MG63 (cell line): ENCODE data around the gene SETD6. TPM values are rescaled to one million over a fixed set of nuclear protein-coding genes. Genes with fewer than 3 reads are reported as not detected.
A peak's percentile ranks its signal among the peaks of the same experiment; 100 is the strongest.

Experiments
- DNase-seq: peaks from one replicate; pipeline ENCODE4 v3.0.0-alpha.2; 2020
- H3K27me3 ChIP-seq: fragments of 250-450 bp; sonication (Bioruptor Pico); 2 replicates; pipeline ENCODE4 v1.5.1; 2020; ENCODE audit warnings: mild to moderate bottlenecking, moderate library complexity
- H3K36me3 ChIP-seq: fragments of 250-450 bp; sonication (Bioruptor Pico); 2 replicates; pipeline ENCODE4 v1.5.1; 2020; ENCODE audit warnings: mild to moderate bottlenecking, moderate library complexity
- H3K4me3 ChIP-seq: fragments of 250-450 bp; sonication (Bioruptor Pico); 2 replicates; pipeline ENCODE4 v1.5.1; 2020; ENCODE audit warnings: mild to moderate bottlenecking, moderate library complexity
- H3K9me3 ChIP-seq: fragments of 250-450 bp; sonication (Bioruptor Pico); 2 replicates; pipeline ENCODE4 v1.5.1; 2020; ENCODE audit warnings: mild to moderate bottlenecking, moderate library complexity
- total RNA-seq: library from RNA; depleted of rRNA; stranded (reverse); fragments of >200 nt; shearing (Covaris generic); gene quantifications from 2 replicates; pipeline ENCODE4 v1.2.3, GENCODE V29; 2014; ENCODE audit warnings: low replicate concordance; rRNA removed

The SETD6 gene, protein sequence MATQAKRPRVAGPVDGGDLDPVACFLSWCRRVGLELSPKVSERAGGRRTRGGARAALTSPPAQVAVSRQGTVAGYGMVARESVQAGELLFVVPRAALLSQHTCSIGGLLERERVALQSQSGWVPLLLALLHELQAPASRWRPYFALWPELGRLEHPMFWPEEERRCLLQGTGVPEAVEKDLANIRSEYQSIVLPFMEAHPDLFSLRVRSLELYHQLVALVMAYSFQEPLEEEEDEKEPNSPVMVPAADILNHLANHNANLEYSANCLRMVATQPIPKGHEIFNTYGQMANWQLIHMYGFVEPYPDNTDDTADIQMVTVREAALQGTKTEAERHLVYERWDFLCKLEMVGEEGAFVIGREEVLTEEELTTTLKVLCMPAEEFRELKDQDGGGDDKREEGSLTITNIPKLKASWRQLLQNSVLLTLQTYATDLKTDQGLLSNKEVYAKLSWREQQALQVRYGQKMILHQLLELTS
- 28.3 and 37.2 TPM in 2 replicates for total RNA-seq

DNA sequence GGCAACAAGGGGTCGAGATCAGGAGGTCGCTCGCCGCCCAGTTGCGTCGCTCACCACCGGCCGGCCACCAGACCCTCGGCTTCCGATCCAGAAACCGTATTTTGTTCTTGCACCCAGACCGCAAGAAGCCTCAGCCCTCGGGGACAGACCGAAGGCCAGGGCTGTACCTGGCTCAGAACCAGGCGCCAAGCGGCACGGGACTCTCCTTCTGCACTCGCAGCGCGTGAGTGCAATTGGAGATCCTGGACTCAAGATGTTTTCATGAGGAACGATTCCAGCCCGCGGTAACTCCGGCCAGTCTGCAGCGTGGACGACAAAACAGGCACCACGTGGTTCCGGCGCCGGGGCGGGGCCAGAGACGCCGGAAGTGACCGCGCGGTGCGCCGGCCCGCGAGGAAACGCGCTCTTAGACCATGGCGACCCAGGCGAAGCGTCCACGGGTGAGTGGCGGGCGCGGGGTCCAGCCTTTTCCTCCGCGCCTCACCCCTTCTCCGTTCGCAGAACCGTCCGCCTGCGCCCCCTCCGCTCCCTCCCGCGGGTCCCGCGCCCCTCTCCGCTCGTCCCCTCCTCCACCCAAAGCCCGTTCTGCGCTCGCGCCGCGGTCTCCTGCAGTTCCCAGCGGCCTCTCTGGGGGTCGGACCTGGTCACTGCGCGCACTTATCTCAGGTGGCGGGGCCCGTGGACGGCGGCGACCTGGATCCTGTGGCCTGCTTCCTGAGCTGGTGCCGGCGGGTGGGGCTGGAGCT, at the start of gene SETD6:
Gene SETD6 (plus strand): TSS at position 393 of the 746 bp plus-strand sequence. CDS start 21 bp downstream, at position 414.
- H3K4me3 ChIP-seq = peak within 1 kb of the TSS; percentile 96
- peak; percentile 97 for DNase-seq
- H3K27me3 ChIP-seq = no peaks in the 10 kb centered on the region
- H3K9me3 ChIP-seq = no peaks in the 10 kb centered on the region
- H3K36me3 ChIP-seq = peaks cover 55% of the 10 kb centered on the region

DNA sequence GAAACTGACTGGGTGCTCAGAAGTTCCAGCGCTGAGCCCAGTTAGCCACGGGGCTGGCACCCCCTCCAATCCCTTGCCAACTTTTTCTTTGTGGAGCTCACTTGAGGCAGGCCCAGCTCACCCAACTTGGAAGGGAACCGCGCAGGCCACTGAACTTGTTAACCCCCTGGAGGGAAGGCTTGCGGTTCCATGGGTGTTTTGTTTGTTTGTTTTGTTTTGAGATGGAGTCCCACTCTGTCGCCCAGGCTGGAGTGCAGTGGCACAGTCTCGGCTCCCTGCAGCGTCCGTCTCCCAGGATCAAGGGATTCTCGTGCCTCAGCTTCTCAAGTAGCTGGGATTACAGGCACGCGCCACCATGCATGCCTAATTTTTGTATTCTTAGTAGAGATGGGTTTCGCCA, 49.5 kb upstream of the SETD6 start:
- DNase-seq = no peak
- Histone ChIP-seq H3K4me3 (no peak overlapping the region), H3K36me3 (no peaks in the 10 kb centered on the region), H3K9me3 (0 out of 2 replicates have a peak, but pooled peaks cover 2% of the 10 kb centered on the region), H3K27me3 (peaks cover 45% of the 10 kb centered on the region)

DNA sequence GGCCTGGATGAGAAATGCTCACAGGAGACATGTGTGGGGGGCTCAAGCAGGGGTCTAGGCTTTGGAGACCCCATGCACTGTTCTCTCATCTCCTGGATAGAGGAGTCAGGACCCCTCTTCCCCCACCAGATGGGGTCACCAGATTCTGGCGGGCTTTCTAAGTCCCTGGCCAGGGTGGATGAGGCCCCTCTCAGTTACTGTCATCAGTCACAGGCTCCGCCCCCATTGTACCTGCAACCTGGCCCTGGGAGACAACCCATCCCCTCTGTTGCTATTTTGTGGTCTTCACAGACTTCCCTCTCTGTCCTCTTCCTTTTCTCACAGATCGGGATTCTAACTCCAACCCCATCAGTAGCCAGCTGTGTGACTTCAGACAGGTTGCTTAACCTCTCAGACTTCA, 48.9 kb upstream of the SETD6 start:
- Histone ChIP-seq H3K9me3 (0 out of 2 replicates have a peak, but pooled peaks cover 2% of the 10 kb centered on the region), H3K4me3 (no peak overlapping the region), H3K27me3 (peaks cover 45% of the 10 kb centered on the region), H3K36me3 (no peaks in the 10 kb centered on the region)
- DNase-seq = no peak

DNA sequence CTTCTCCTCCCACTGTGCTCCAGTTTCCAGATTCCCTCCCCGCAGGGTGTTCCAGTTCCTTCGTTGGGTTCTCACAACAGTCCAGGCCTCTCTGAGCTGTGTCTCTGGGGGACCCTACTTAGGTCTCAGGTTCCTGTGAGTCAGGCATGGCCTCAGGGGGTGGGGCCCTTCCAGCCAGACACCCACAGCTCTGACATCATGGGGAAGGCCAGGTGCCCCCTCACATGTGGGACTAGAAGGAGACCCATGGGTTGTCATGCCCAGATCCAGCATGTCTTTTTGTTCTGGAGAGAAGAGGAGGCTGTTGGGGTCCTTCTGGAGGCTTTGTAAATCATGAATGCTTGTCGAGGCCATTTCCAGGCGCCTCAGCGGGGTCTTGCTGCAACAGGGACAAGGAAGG, 47.4 kb upstream of the SETD6 start:
- DNase-seq = no peak
- no peaks in the 10 kb centered on the region for H3K36me3 ChIP-seq
- H3K4me3 ChIP-seq = no peak overlapping the region
- peaks cover 45% of the 10 kb centered on the region for H3K27me3 ChIP-seq
- 0 out of 2 replicates have a peak, but pooled peaks cover 2% of the 10 kb centered on the region for H3K9me3 ChIP-seq

DNA sequence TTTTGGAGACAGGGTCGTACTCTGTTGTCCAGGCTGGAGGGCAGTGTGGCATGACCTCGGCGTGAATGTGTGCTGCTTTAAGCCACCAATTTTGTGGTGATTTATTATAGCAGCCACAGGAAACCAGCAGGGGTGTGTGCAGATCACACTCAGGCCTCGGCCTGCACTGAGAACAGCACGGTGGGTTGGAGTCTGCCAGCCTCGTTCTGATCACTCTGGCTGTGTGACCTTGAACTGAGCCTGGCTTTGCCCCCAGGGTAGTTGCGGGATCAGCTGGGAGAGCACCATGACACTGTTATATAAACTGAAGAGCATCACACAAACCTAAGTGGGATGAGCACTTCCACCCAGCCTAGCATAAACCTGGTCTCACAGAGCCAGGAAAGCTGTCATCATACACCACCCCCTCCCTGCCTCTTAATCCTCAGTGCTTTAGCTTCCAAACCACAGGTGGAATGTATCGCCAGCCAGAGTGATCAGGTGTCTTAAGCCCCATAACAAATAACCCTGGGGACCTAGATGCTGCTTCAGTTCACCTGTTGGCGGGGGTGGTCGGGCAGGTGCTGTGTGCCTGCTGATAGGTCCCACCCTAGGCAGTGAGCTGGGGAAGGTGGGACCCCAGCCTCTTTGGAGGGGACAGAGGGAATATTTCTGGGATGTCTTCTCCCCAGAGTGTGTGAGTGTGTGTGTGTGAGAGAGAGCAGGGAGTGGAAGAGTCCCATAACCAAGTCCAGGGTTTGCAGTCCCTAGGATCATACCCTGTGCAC, 43.9 kb upstream of the SETD6 start:
- Histone ChIP-seq H3K9me3 (0 out of 2 replicates have a peak, but pooled peaks cover 2% of the 10 kb centered on the region), H3K27me3 (peaks cover 17% of the 10 kb centered on the region), H3K36me3 (no peaks in the 10 kb centered on the region), H3K4me3 (no peak overlapping the region)
- DNase-seq = no peak

DNA sequence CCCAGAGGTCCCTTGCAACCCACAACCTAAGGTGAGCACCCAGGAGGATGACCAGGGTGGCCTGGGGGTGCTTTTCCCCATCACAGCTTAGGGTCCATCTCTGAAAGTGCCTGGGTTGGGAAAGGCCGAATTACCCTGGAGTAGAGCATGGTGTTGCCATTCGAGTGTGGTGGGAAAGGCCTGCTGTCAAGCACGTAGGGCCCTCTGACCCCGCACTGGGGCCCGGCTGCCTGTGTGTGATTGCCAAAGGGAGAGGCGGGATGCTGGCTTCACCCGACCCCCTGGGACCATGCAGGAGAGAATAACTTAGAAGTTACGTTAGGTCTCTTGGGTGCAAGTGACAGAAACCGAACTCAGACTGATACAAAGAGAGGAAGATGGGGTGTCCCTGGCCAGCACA, 43.1 kb upstream of the SETD6 start:
- Histone ChIP-seq H3K27me3 (peaks cover 9% of the 10 kb centered on the region; the same call in 1 of the 2 replicates), H3K9me3 (0 out of 2 replicates have a peak, but pooled peaks cover 2% of the 10 kb centered on the region), H3K36me3 (no peaks in the 10 kb centered on the region), H3K4me3 (no peak overlapping the region)
- DNase-seq = no peak

DNA sequence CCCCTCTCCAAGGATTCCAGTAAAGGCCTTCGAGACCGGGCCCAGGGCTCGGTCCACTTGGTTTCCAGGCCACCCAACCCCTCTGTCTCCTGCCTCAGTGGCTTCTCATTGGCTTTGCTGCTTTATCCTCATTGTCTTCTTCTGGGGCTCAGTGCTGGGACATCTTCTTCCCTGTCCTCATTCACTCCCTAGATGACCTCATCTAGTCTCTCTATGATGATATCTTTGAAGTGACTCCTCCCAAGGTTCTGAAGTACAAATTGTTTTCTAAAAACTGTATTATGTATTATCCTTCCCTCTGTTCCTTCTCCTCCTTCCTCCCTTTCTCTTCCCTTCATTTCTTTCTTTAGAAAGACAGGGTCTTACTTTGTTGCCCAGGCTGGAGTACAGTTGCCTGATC, 42.5 kb upstream of the SETD6 start:
- no peak overlapping the region for H3K4me3 ChIP-seq
- H3K9me3 ChIP-seq = 0 out of 2 replicates have a peak, but pooled peaks cover 2% of the 10 kb centered on the region
- 0 out of 2 replicates have a peak, but pooled peaks cover 7% of the 10 kb centered on the region for H3K27me3 ChIP-seq
- no peaks in the 10 kb centered on the region for H3K36me3 ChIP-seq
- DNase-seq = no peak

DNA sequence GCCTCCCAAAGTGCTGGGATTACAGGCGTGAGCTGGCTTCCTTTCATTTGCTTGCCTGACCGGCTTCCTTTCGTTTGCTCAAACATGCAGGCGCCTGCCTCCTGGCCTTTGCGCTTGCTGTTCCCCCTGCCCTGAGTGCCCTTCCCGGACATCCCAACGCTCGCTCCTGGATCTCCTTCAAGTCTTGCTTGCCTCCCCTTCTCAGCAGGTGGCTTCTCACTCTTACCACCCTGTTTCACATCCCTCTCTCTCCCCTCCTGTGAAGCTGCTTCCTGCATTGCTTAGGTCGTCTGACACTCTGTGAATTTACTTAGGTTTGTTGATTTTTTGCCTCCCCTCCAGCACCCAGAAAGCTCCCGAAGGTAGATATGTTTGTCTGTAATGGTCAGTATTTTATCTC, 41.0 kb upstream of the SETD6 start:
- Histone ChIP-seq H3K36me3 (no peaks in the 10 kb centered on the region), H3K27me3 (0 out of 2 replicates have a peak, but pooled peaks cover 2% of the 10 kb centered on the region), H3K4me3 (no peak overlapping the region), H3K9me3 (0 out of 2 replicates have a peak, but pooled peaks cover 2% of the 10 kb centered on the region)
- no peak for DNase-seq

DNA sequence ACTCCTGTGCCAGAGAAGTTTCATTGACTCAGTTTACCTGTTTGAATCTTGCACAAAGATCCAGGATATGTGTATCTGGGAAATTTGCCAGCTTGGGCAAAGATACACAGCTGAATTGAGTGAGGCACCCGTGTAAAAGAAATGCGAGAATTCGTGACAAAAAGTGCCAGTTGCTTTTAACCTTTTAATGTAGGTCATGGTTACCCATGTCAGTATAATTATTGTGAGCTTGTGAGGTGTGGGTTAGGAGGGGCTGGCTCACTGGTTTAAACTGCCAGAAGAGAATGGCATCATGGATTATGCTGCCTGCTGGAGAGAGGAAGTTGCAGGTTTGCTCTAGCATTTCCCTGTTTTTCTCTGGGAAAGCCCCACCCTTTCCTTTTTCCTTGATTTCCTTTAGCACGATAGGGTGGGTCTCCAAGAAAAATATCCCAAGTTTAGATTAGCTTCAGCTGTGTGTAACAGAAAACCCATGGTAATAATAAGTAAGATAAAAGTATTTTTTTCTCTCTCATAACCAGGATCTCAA, 40.2 kb upstream of the SETD6 start:
- no peak for DNase-seq

DNA sequence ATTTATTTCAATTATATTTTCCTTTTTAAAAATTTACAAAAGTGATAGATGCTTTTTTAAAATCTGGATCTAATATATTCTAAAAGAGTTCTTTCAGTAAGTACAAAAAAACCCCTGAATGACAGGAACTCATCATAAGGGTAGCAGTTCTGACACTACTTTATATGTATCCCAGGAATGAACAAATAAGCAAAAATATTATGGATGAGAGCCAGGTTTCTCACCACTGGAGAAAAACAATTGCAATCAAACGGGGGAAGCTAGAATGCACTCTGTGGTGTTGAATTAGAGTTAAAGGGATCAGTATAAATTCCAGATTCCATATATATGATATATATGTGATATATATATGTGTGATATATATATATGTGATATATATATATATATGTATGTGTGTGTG, 38.5 kb upstream of the SETD6 start:
- no peak for DNase-seq

More for the DNA sequence above, 40.2 kb upstream of the SETD6 start:
- Histone ChIP-seq H3K4me3 (no peak overlapping the region), H3K27me3 (0 out of 2 replicates have a peak, but pooled peaks cover under 1% of the 10 kb centered on the region), H3K36me3 (no peaks in the 10 kb centered on the region), H3K9me3 (0 out of 2 replicates have a peak, but pooled peaks cover 2% of the 10 kb centered on the region)

DNA sequence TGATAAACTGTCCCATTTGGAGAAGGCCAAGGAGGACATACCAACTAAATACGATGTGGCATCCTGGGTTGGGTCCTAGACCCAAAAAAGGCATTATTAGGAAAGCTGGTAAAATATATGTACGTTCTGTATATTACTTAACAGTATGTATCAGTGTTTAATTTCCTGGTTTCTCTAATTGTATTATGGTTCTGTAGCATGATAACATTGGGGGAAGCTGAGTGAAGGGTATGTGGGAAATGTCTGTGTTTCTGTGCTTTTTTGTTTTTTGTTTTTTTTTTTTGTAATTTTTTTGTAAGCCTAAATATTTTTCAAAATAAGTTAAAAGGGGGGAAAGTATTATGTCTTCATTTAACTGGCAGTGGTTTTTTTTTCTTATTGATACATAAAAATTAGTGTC, 36.9 kb upstream of the SETD6 start:
- DNase-seq = no peak
- 0 out of 2 replicates have a peak, but pooled peaks cover 2% of the 10 kb centered on the region for H3K27me3 ChIP-seq
- H3K9me3 ChIP-seq = 0 out of 2 replicates have a peak, but pooled peaks cover 2% of the 10 kb centered on the region
- H3K4me3 ChIP-seq = no peak overlapping the region
- H3K36me3 ChIP-seq = no peaks in the 10 kb centered on the region

More for the DNA sequence above, 38.5 kb upstream of the SETD6 start:
- Histone ChIP-seq H3K4me3 (no peak overlapping the region), H3K9me3 (0 out of 2 replicates have a peak, but pooled peaks cover 2% of the 10 kb centered on the region), H3K27me3 (0 out of 2 replicates have a peak, but pooled peaks cover 2% of the 10 kb centered on the region), H3K36me3 (no peaks in the 10 kb centered on the region)

DNA sequence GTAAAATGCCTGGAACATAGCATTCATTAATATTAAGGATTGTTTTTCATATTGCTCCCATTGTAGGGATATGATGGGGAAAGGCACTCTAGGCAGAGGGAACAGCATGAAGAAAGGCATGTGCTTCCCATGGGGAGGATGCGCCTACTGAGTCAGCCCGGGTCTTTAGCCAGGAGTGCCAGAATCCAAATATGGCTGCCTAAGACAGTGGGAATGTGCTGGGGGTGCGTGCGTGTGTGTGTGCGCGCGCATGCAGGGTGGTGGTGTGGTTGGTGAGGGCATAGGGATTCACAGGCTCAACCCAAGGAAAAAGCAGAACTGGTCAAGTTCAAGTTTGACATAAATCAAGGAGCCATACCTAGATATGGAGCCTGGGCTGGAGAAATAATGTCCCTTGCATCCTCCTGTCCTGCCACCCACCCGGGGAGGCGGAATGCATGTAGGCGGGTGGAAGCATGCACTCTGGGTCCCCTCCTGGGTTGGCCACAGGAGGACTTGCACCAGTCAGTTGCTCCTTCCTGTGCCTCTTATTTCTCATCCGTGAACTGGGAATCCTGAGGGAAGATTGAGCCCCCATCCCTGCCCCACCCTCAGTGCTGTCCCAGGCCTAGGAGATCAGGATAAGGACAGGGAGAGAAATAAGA, 34.0 kb upstream of the SETD6 start:
- Histone ChIP-seq H3K36me3 (no peaks in the 10 kb centered on the region), H3K4me3 (no peak overlapping the region), H3K27me3 (0 out of 2 replicates have a peak, but pooled peaks cover 2% of the 10 kb centered on the region), H3K9me3 (no peaks in the 10 kb centered on the region)
- no peak for DNase-seq

DNA sequence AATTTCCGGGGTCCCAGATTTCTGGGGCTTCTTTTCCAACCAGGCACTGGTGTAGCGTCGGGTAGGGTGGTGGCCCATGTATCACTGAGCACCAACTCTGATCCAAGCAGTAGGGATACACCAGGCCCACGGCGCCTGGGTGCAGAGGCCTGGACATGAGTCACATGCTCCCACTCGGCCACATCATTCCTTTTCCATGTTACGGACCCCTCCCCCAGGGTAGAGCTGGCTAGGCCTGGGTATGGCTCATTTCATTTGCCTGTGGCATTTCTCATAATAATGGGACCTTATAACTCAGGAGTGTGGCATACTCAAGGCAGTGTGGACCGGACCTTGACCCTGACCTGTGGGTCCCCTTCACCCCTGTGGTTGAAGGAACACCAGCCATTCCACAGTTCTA, 33.4 kb upstream of the SETD6 start:
- Histone ChIP-seq H3K27me3 (0 out of 2 replicates have a peak, but pooled peaks cover 2% of the 10 kb centered on the region), H3K36me3 (no peaks in the 10 kb centered on the region), H3K4me3 (no peak overlapping the region), H3K9me3 (no peaks in the 10 kb centered on the region)
- no peak for DNase-seq

DNA sequence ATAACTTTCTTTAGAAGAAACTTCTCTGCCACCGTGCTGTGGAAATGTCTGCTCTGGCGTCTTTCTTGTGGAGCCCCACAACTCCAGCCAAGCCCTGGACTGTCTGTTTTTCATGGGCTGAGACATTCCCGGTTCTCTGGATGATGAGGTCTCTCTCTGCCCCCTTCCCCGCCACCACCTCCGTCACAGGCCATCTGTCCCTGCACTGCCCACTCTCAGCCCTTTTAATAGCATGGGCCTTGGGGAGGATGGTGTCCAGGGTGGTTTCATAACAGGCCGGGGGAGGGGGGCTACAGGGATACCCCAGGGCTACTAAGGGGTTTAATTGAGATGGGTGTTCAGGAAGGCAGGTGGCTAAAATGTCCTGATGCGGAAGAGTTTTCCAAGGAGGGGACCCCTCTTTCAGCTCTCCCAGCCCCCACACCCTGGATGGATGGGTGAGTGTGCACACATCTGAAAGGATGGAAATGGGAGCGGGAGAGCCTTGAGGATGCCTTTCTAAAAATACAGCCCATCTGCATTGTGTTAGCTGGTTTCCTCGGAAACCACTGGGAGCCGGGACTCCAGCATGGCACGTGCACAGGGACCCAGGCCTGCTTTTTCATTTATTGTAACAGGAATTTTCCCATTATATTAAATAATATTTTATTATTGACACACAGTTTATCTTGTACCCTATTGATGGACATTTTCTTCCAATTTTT, 30.0 kb upstream of the SETD6 start:
- 0 out of 2 replicates have a peak, but pooled peaks cover under 1% of the 10 kb centered on the region for H3K27me3 ChIP-seq
- H3K9me3 ChIP-seq = no peaks in the 10 kb centered on the region
- no peak overlapping the region for H3K4me3 ChIP-seq
- no peaks in the 10 kb centered on the region for H3K36me3 ChIP-seq
- DNase-seq = no peak
